Mesenchymal stem cell (in vitro differentiated cells and primary cell): Measurements from ENCODE around the gene PRRC2B.
"Not testable (repeated sequence)": the region's sequence is repeated elsewhere in the genome, so short reads cannot be mapped to it uniquely, and the experiment has no call there.

Experiments
- DNase-seq: peaks from one replicate; pipeline ENCODE4 v3.0.0-alpha.2; 2013
- H2AFZ ChIP-seq: one replicate; pipeline ENCODE4 v1.6.1; 2013; ENCODE audit warnings: low read depth, mild to moderate bottlenecking, control low read depth, inconsistent platforms, low read length, moderate library complexity
- H2AK5ac ChIP-seq: 2 replicates; pipeline ENCODE4 v1.6.1; 2013; ENCODE audit warnings: low read length, moderate library complexity, mild to moderate bottlenecking, inconsistent platforms; ENCODE audit not compliant: severe bottlenecking
- H2BK120ac ChIP-seq: one replicate; pipeline ENCODE4 v1.6.1; 2013; ENCODE audit warnings: low read depth, mild to moderate bottlenecking, inconsistent platforms, low read length, moderate library complexity
- H2BK12ac ChIP-seq, 2 experiments: one replicate each; pipeline ENCODE4 v1.6.1; 2013; ENCODE audit warnings: inconsistent platforms in 2 of 2, low read length in 2 of 2, mild to moderate bottlenecking in 2 of 2, moderate library complexity in 2 of 2, control low read depth in 1 of 2
- H2BK15ac ChIP-seq: one replicate; pipeline ENCODE4 v1.6.1; 2013; ENCODE audit warnings: mild to moderate bottlenecking, low read depth, inconsistent platforms; ENCODE audit not compliant: poor library complexity, severe bottlenecking
- H2BK5ac ChIP-seq: 2 replicates; pipeline ENCODE4 v1.6.1; 2013; ENCODE audit warnings: low read depth, mild to moderate bottlenecking, low read length, control low read depth, inconsistent platforms; ENCODE audit not compliant: poor library complexity, severe bottlenecking
- H3K14ac ChIP-seq, 2 experiments: one replicate each; pipeline ENCODE4 v1.6.1; 2013; ENCODE audit warnings: inconsistent platforms in 2 of 2, low read length in 2 of 2, control low read depth in 1 of 2, mild to moderate bottlenecking in 1 of 2, moderate library complexity in 1 of 2
- H3K18ac ChIP-seq, 2 experiments: one replicate each; pipeline ENCODE4 v1.6.1; 2013; ENCODE audit warnings: inconsistent platforms in 2 of 2, low read length in 2 of 2, control low read depth in 1 of 2, low read depth in 1 of 2, mild to moderate bottlenecking in 1 of 2
- H3K23ac ChIP-seq, 2 experiments: one replicate each; pipeline ENCODE4 v1.6.1; 2013; ENCODE audit warnings: inconsistent platforms in 2 of 2, low read length in 2 of 2, mild to moderate bottlenecking in 2 of 2, moderate library complexity in 2 of 2, control low read depth in 1 of 2
- H3K27ac ChIP-seq: 2 replicates; pipeline ENCODE4 v1.5.1; 2013; ENCODE audit warnings: mild to moderate bottlenecking, moderate library complexity, low read length, control low read depth, inconsistent platforms; ENCODE audit not compliant: poor library complexity, severe bottlenecking
- H3K27me3 ChIP-seq, 2 experiments: 2 replicates each; pipeline versions ENCODE4 v1.6.1 to v1.7.0; 2013; ENCODE audit warnings: low read length in 2 of 2, mild to moderate bottlenecking in 2 of 2, moderate library complexity in 2 of 2, control low read depth in 1 of 2, inconsistent platforms in 1 of 2; ENCODE audit not compliant: control insufficient read depth in 1 of 2, insufficient read depth in 1 of 2
- H3K36me3 ChIP-seq, 2 experiments: 2 replicates each; pipeline versions ENCODE4 v1.6.1 to v1.7.0; 2013; ENCODE audit warnings: low read length in 2 of 2, control low read depth in 1 of 2, inconsistent platforms in 1 of 2, low read depth in 1 of 2, mild to moderate bottlenecking in 1 of 2; ENCODE audit not compliant: insufficient read depth in 2 of 2, control insufficient read depth in 1 of 2
- H3K4ac ChIP-seq, 2 experiments: one replicate each; pipeline ENCODE4 v1.6.1; 2013; ENCODE audit warnings: inconsistent platforms in 2 of 2, low read length in 2 of 2, mild to moderate bottlenecking in 2 of 2, moderate library complexity in 2 of 2, control low read depth in 1 of 2, low read depth in 1 of 2
- H3K4me1 ChIP-seq: 2 replicates; pipeline ENCODE4 v1.6.1; 2013; ENCODE audit warnings: low read depth, low read length, control low read depth; ENCODE audit not compliant: control insufficient read depth, insufficient read depth
- H3K4me2 ChIP-seq: 2 replicates; pipeline ENCODE4 v1.6.1; 2013; ENCODE audit warnings: low read length, mild to moderate bottlenecking, inconsistent platforms; ENCODE audit not compliant: poor library complexity, severe bottlenecking
- H3K4me3 ChIP-seq, 2 experiments: 2 replicates each; pipeline versions ENCODE4 v1.5.1 to v1.7.0; 2013; ENCODE audit warnings: low read length in 2 of 2, mild to moderate bottlenecking in 2 of 2, control low read depth in 1 of 2, low read depth in 1 of 2; ENCODE audit not compliant: insufficient read depth in 1 of 2
- H3K79me1 ChIP-seq: replicated peaks from 2 replicates; pipeline ENCODE4 v1.6.1; 2013; ENCODE audit warnings: mild to moderate bottlenecking, control low read depth, low read length, inconsistent platforms; ENCODE audit not compliant: poor library complexity, severe bottlenecking
- H3K9ac ChIP-seq: 2 replicates; pipeline ENCODE4 v1.7.0; 2013; ENCODE audit warnings: mild to moderate bottlenecking, low read length, moderate library complexity
- H3K9me3 ChIP-seq: 2 replicates; pipeline ENCODE4 v1.7.0; 2013; ENCODE audit warnings: mild to moderate bottlenecking, low read length; ENCODE audit not compliant: control insufficient read depth
- H4K8ac ChIP-seq: one replicate; pipeline ENCODE4 v1.6.1; 2013; ENCODE audit warnings: inconsistent platforms, mild to moderate bottlenecking, low read length, moderate library complexity
- H4K91ac ChIP-seq: one replicate; pipeline ENCODE4 v1.6.1; 2013; ENCODE audit warnings: mild to moderate bottlenecking, low read length, inconsistent platforms
- WGBS: methylation state at CpG from one replicate; pipeline ENCODE4 v1.1.7; 2013; ENCODE audit warnings: mixed read lengths; 5-methylcytosine and 5-hydroxymethylcytosine counted together

Gene PRRC2B

GRCh38 chr9:131545003-131545785 is 151.3 kb downstream of the PRRC2B start, which contains the start of gene PRRT1B:
Gene PRRT1B, plus strand, starts transcription at chr9:131545523. Its CDS starts 93 bp downstream, at chr9:131545616.
- Histone ChIP-seq H3K27ac (no peak within 1 kb of the TSS), H4K91ac (peak within 1 kb of the TSS; percentile 2), H3K23ac (peak within 1 kb of the TSS in 1 of 2 experiments; percentile 14), H2BK120ac (no peak within 1 kb of the TSS), H3K4ac (no peak within 1 kb of the TSS), H3K36me3 (no peaks in the 10 kb centered on the region), H3K4me1 (peaks cover 18% of the 10 kb centered on the region), H3K4me3 (peak within 1 kb of the TSS; percentile 20 to 44), H2BK12ac (no peak within 1 kb of the TSS), H2BK5ac (no peak within 1 kb of the TSS), H2AK5ac (no peak within 1 kb of the TSS), H3K18ac (no peak within 1 kb of the TSS), H3K27me3 (peaks cover 24 to 56% of the 10 kb centered on the region in 2 experiments), H3K9ac (no peak within 1 kb of the TSS), H2BK15ac (no peak within 1 kb of the TSS), H3K14ac (no peak within 1 kb of the TSS), H4K8ac (no peak within 1 kb of the TSS), H3K4me2 (peak within 1 kb of the TSS; percentile 71), H2AFZ (peak within 1 kb of the TSS; percentile 19), H3K9me3 (peaks cover 28% of the 10 kb centered on the region), H3K79me1 (no peaks in the 10 kb centered on the region)
- 62% methylated on average over 50 of the region's 50 CpGs for WGBS
- DNase-seq = no peak

- peaks cover 18% of the 10 kb centered on the region for H3K4me1 ChIP-seq
- no peak overlapping the region for H3K27ac ChIP-seq
- no peak overlapping the region for H2BK120ac ChIP-seq
- no peak overlapping the region for H3K9ac ChIP-seq
- no peak overlapping the region for H2AK5ac ChIP-seq
- peak overlapping the region; percentile 42 for H3K4me2 ChIP-seq
- no peak overlapping the region for H3K14ac ChIP-seq
- H3K4ac ChIP-seq = no peak overlapping the region
- no peak overlapping the region for H2BK12ac ChIP-seq
- no peak overlapping the region for H2BK15ac ChIP-seq
- no peak overlapping the region for H2AFZ ChIP-seq
- no peak overlapping the region for H3K18ac ChIP-seq
- H3K23ac ChIP-seq = no peak overlapping the region
- no peaks in the 10 kb centered on the region for H3K79me1 ChIP-seq
- 32% methylated on average over 29 of the region's 30 CpGs for WGBS
- no peak for DNase-seq
- no peak overlapping the region for H4K91ac ChIP-seq
- no peaks in the 10 kb centered on the region for H3K36me3 ChIP-seq
- peaks cover 24 to 56% of the 10 kb centered on the region in 2 experiments for H3K27me3 ChIP-seq
- no peak overlapping the region for H2BK5ac ChIP-seq
- no peak overlapping the region for H4K8ac ChIP-seq
- peaks cover 28% of the 10 kb centered on the region for H3K9me3 ChIP-seq
- H3K4me3 ChIP-seq = peak overlapping the region in 1 of 2 experiments; percentile 20
Observed at GRCh38 chr9:131545786-131546335, 152.0 kb downstream of the PRRC2B start.

- no peak overlapping the region for H3K18ac ChIP-seq
- no peak overlapping the region for H2BK12ac ChIP-seq
- no peak overlapping the region for H3K4ac ChIP-seq
- H2AFZ ChIP-seq = no peak overlapping the region
- no peak overlapping the region for H3K23ac ChIP-seq
- peaks cover 28% of the 10 kb centered on the region for H3K9me3 ChIP-seq
- H3K9ac ChIP-seq = peak overlapping the region; percentile 51
- H4K91ac ChIP-seq = no peak overlapping the region
- no peak overlapping the region for H2BK15ac ChIP-seq
- no peak overlapping the region for H2BK5ac ChIP-seq
- no peak overlapping the region for H2AK5ac ChIP-seq
- H3K27ac ChIP-seq = no peak overlapping the region
- DNase-seq = peak; percentile 46
- peaks cover 18% of the 10 kb centered on the region for H3K4me1 ChIP-seq
- no peak overlapping the region for H2BK120ac ChIP-seq
- no peak overlapping the region for H3K14ac ChIP-seq
- H3K4me3 ChIP-seq = peak overlapping the region in 1 of 2 experiments; percentile 73
- peaks cover 24 to 56% of the 10 kb centered on the region in 2 experiments for H3K27me3 ChIP-seq
- no peaks in the 10 kb centered on the region for H3K36me3 ChIP-seq
- peak overlapping the region; percentile 37 for H3K4me2 ChIP-seq
- H3K79me1 ChIP-seq = no peaks in the 10 kb centered on the region
- H4K8ac ChIP-seq = no peak overlapping the region
- 9% methylated on average over 46 of the region's 49 CpGs for WGBS
Observed at GRCh38 chr9:131546336-131547084, 152.6 kb downstream of the PRRC2B start.

- not testable (repeated sequence) for H3K9ac ChIP-seq
Observed at GRCh38 chr9:131549186-131549585, 155.3 kb downstream of the PRRC2B start.

More at GRCh38 chr9:131549186-131549585, 155.3 kb downstream of the PRRC2B start:
- H4K91ac ChIP-seq, H3K36me3 ChIP-seq, H2BK12ac ChIP-seq, H2BK15ac ChIP-seq, H2AFZ ChIP-seq, H2AK5ac ChIP-seq, H3K14ac ChIP-seq, H3K4ac ChIP-seq, DNase-seq, H3K9me3 ChIP-seq, H3K4me3 ChIP-seq, H3K79me1 ChIP-seq, H3K27ac ChIP-seq, H4K8ac ChIP-seq, H3K18ac ChIP-seq, H2BK5ac ChIP-seq, H2BK120ac ChIP-seq, H3K23ac ChIP-seq, H3K4me2 ChIP-seq: not testable (repeated sequence)
- Histone ChIP-seq H3K4me1 (peaks cover 18% of the 10 kb centered on the region), H3K27me3 (peaks cover 31 to 76% of the 10 kb centered on the region in 2 experiments)
- 86% methylated on average over 10 of the region's 10 CpGs for WGBS
